DND-41 (cell line): ENCODE results near the gene YBX1.

ENCODE experiments used
- EZH2 ChIP-seq: IDR thresholded peaks from 3 replicates; pipeline ENCODE4 v1.6.1; 2012; ENCODE audit warnings: borderline replicate concordance, low read depth, mild to moderate bottlenecking, moderate library complexity, low read length, inconsistent platforms; ENCODE audit not compliant: severe bottlenecking
- TF ChIP-seq, protein P1 (sequence below): IDR thresholded peaks from 2 replicates; pipeline ENCODE4 v1.5.1; 2012; ENCODE audit warnings: borderline replicate concordance, low read length, moderate library complexity, mild to moderate bottlenecking; ENCODE audit not compliant: poor library complexity, severe bottlenecking; ENCODE audit errors: extremely low read depth

DNA sequence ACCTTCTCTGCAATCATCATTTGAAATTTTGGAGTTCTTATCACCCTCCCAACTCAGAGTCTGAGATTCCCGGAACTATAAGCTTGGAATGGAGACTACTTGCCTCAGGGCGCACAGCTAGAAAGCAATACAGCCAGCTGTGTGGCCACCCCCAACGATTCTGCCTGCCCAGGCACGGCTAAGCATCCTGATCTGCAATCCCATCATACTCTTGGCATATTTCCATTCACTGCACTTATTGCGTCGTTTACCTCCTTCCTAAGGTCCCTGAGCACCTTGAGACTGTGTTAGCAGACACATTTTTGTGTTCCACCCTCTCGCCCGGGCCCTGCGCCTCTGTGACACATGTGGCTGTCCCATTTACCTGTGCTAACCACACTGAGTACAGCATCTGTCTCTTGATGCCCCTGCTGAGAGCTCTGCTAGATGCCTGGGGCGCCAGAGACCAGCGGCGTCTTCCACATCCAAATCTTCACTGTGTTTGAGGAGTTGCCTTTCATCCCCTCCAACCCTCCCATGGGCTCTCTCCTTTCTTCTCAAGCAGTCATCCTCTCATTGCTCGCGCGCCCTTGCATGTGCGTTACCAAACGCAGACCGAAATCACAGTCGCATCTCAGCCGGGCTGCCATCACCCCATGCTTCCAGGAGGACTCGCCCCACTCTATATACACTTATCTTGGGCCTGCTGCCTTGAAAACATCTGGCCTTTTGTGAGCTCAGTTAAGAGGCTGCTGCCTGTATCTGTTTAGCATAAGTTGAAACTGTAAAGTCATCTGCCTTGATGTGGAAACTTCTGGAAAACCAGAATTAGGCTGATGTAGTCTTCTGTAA is 61.3 kb downstream of the YBX1 start:
- TF ChIP-seq, protein P1, sequence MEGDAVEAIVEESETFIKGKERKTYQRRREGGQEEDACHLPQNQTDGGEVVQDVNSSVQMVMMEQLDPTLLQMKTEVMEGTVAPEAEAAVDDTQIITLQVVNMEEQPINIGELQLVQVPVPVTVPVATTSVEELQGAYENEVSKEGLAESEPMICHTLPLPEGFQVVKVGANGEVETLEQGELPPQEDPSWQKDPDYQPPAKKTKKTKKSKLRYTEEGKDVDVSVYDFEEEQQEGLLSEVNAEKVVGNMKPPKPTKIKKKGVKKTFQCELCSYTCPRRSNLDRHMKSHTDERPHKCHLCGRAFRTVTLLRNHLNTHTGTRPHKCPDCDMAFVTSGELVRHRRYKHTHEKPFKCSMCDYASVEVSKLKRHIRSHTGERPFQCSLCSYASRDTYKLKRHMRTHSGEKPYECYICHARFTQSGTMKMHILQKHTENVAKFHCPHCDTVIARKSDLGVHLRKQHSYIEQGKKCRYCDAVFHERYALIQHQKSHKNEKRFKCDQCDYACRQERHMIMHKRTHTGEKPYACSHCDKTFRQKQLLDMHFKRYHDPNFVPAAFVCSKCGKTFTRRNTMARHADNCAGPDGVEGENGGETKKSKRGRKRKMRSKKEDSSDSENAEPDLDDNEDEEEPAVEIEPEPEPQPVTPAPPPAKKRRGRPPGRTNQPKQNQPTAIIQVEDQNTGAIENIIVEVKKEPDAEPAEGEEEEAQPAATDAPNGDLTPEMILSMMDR = no peak
- no peak for TF ChIP-seq EZH2
